ENCODE data around the gene TPRG1. TPM values are rescaled to one million over a fixed set of nuclear protein-coding genes. Genes with fewer than 3 reads are reported as not detected.

TPRG1 gene
- total and polyA plus RNA-seq, 2 of the 4 experiments (the other 2 are of a cell fraction) = 0.17 TPM; not detected in 1

DNA sequence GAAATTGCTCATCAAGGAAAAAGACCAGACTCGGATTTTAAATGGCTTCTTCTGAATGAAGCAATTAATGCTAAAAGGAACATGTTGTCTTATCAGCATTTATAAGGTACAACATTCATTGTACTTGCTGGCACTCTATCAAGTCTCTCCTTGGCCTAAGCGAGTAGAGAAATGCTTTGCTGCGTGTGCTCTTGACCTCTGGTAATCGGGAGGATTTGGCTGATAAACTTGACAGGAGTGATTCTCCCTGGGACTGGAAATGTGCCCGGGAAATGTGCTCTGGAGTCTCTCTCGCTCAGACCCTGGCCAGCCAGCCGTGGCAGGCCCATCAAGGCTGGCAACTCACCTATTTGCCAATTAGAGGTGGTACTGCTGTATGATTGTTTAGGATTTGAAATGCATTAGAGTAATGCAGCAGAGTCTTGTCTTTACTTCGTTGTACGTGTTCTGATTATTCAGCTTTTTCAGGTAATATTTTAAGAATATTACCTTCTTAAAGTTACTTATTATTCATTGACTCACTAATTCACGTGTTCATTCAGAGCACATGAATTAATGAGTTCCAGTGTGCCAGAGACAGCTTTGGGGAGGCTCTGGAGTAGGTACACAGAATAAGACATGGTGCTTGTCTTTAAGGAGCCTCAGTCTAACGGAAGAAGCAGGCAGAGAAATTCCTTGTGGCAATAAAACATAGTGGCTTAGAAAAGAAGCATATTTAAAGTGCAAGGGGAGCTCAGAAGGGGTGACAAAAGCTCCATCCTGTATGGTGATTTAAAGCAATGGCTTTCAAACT lies 48.0 kb upstream of the TPRG1 start:
- no peak overlapping the region for H4K5ac ChIP-seq (ENCODE audit: low read depth, low read length)
- no peak overlapping the region for H4K91ac ChIP-seq (ENCODE audit: insufficient read depth, low read depth, low read length)
- no peaks in the 10 kb centered on the region for H4K20me1 ChIP-seq (ENCODE audit: insufficient read depth, low read length)
- H2BK120ac ChIP-seq (ENCODE audit: low read depth, low read length) = no peak overlapping the region
- dilution Hi-C loops (cut with HindIII; ENCODE audit: low sequenced_read_pairs, unreplicated experiment) (no loop called here), intact Hi-C loops (cut with micrococcal nuclease) (no loop called here), in situ Hi-C loops (cut with MboI; ENCODE audit: low sequenced_read_pairs) (no loop called here)
- no peak overlapping the region for H3K27ac ChIP-seq (ENCODE audit: insufficient read depth, low read length)
- H3K4me1 ChIP-seq (ENCODE audit: control insufficient read depth, insufficient read depth, low read length) = no peaks in the 10 kb centered on the region
- no peak overlapping the region for H3K9ac ChIP-seq (ENCODE audit: low read depth, low read length)
- no peak overlapping the region for H2BK20ac ChIP-seq (ENCODE audit: low read depth, low read length)
- H3K14ac ChIP-seq (replicated peaks; ENCODE audit: low read depth, low read length) = no peak overlapping the region
- no peaks in the 10 kb centered on the region for H3K79me1 ChIP-seq (ENCODE audit: low read depth in 1 of 2, low read length in 2 of 2)
- no peak for TF ChIP-seq FOS (IDR thresholded peaks at IDR 0.05; ENCODE audit: low read depth, low read length)
- TF ChIP-seq, protein P1, sequence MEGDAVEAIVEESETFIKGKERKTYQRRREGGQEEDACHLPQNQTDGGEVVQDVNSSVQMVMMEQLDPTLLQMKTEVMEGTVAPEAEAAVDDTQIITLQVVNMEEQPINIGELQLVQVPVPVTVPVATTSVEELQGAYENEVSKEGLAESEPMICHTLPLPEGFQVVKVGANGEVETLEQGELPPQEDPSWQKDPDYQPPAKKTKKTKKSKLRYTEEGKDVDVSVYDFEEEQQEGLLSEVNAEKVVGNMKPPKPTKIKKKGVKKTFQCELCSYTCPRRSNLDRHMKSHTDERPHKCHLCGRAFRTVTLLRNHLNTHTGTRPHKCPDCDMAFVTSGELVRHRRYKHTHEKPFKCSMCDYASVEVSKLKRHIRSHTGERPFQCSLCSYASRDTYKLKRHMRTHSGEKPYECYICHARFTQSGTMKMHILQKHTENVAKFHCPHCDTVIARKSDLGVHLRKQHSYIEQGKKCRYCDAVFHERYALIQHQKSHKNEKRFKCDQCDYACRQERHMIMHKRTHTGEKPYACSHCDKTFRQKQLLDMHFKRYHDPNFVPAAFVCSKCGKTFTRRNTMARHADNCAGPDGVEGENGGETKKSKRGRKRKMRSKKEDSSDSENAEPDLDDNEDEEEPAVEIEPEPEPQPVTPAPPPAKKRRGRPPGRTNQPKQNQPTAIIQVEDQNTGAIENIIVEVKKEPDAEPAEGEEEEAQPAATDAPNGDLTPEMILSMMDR (conservative IDR thresholded peaks at IDR 0.05; ENCODE audit: low read depth, low read length) = no peak
- no peak for TF ChIP-seq MXI1 (IDR thresholded peaks at IDR 0.05; ENCODE audit: borderline replicate concordance, low read depth, low read length)
- TF ChIP-seq, protein P2, sequence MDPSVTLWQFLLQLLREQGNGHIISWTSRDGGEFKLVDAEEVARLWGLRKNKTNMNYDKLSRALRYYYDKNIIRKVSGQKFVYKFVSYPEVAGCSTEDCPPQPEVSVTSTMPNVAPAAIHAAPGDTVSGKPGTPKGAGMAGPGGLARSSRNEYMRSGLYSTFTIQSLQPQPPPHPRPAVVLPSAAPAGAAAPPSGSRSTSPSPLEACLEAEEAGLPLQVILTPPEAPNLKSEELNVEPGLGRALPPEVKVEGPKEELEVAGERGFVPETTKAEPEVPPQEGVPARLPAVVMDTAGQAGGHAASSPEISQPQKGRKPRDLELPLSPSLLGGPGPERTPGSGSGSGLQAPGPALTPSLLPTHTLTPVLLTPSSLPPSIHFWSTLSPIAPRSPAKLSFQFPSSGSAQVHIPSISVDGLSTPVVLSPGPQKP (IDR thresholded peaks at IDR 0.05; ENCODE audit: borderline replicate concordance, low read depth, low read length) = no peak
- no peak for TF ChIP-seq SMC3 (IDR thresholded peaks at IDR 0.05; ENCODE audit: low read depth, low read length)
- TF ChIP-seq, protein P3, sequence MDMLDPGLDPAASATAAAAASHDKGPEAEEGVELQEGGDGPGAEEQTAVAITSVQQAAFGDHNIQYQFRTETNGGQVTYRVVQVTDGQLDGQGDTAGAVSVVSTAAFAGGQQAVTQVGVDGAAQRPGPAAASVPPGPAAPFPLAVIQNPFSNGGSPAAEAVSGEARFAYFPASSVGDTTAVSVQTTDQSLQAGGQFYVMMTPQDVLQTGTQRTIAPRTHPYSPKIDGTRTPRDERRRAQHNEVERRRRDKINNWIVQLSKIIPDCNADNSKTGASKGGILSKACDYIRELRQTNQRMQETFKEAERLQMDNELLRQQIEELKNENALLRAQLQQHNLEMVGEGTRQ (IDR thresholded peaks at IDR 0.05; ENCODE audit: low read depth, low read length) = no peak
- TF ChIP-seq MAFK (IDR thresholded peaks at IDR 0.05; ENCODE audit: low read depth, low read length) = no peak
- no peak for TF ChIP-seq POLR2A (IDR thresholded peaks at IDR 0.05; ENCODE audit: low read depth, low read length)
- no peak for TF ChIP-seq RAD21 (IDR thresholded peaks at IDR 0.05; ENCODE audit: low read length)
- H3K4me3 ChIP-seq (ENCODE audit: insufficient read depth, low read depth, low read length) = no peak overlapping the region
- no peaks in the 10 kb centered on the region for H3K36me3 ChIP-seq (ENCODE audit: control insufficient read depth, insufficient read depth, low read length)
- no peak for ATAC-seq (ENCODE audit: low read depth)
- H3K4me2 ChIP-seq (ENCODE audit: low read depth, low read length) = no peak overlapping the region
- H3K4ac ChIP-seq (ENCODE audit: low read depth, low read length) = no peak overlapping the region
- no peak overlapping the region for H3K18ac ChIP-seq (ENCODE audit: low read depth, low read length)
- H3K56ac ChIP-seq (ENCODE audit: extremely low read depth, insufficient read depth, low read length) = no peak overlapping the region
- no peaks in the 10 kb centered on the region for H3K9me3 ChIP-seq (ENCODE audit: control insufficient read depth, insufficient read depth, low read length)
- H2AFZ ChIP-seq (replicated peaks; ENCODE audit: low read length, poor library complexity) = no peak overlapping the region
- CTCF ChIA-PET = no interaction called here
- BruUV-seq (replicated peaks) = no TSS peak
- H2BK5ac ChIP-seq (ENCODE audit: low read depth, low read length, poor library complexity, severe bottlenecking) = no peak overlapping the region
- no peak overlapping the region for H2AK5ac ChIP-seq (ENCODE audit: low read depth, low read length)
- H2BK15ac ChIP-seq (ENCODE audit: low read depth, low read length) = no peak overlapping the region
- H3K9me1 ChIP-seq (ENCODE audit: insufficient read depth, low read length) = no peaks in the 10 kb centered on the region
- H3K27me3 ChIP-seq (ENCODE audit: control insufficient read depth, insufficient read depth, low read length) = peaks cover 9% of the 10 kb centered on the region
- H3K23ac ChIP-seq (ENCODE audit: low read depth, low read length) = no peak overlapping the region
- H2AK9ac ChIP-seq (replicated peaks; ENCODE audit: low read depth, low read length, poor library complexity) = no peak overlapping the region
- 28% methylated on average over 3 of the region's 11 CpGs; no CpG with 5 or more reads in 1 of the 2 experiments for WGBS, 2 experiments (ENCODE audit: extremely low coverage in 2 of 2, insufficient read length in 1 of 2)
- H4K8ac ChIP-seq (ENCODE audit: low read depth in 2 of 2, low read length in 2 of 2) = no peak overlapping the region
- no peak for DNase-seq
- POLR2A ChIA-PET (ENCODE audit: unreplicated experiment) = no interaction called here
